Parathyroid adenoma (tissue), 2 donors: ENCODE measurements around the gene CCT3.
A peak's percentile ranks its signal among the peaks of the same experiment; 100 is the strongest.
"Not testable (repeated sequence)": the region's sequence is repeated elsewhere in the genome, so short reads cannot be mapped to it uniquely, and the experiment has no call there.

ENCODE experiments used
- H2AFZ ChIP-seq: fragments of 300-600 bp; sonication (generic); one replicate; pipeline ENCODE4 v1.7.0; 2017; ENCODE audit warnings: antibody characterized with exemption, mild to moderate bottlenecking
- H3K27ac ChIP-seq: fragments of 300-600 bp; sonication (generic); one replicate; pipeline ENCODE4 v1.7.0; 2017
- H3K27me3 ChIP-seq: fragments of 300-600 bp; sonication (generic); one replicate; pipeline ENCODE4 v1.7.0; 2017; ENCODE audit warnings: low read length; ENCODE audit not compliant: control insufficient read depth, insufficient read depth
- H3K36me3 ChIP-seq: fragments of 300-600 bp; sonication (generic); one replicate; pipeline ENCODE4 v1.7.0; 2017; ENCODE audit warnings: low read length; ENCODE audit not compliant: control insufficient read depth, insufficient read depth
- H3K4me1 ChIP-seq: fragments of 300-600 bp; sonication (generic); one replicate; pipeline ENCODE4 v1.7.0; 2017; ENCODE audit warnings: control low read depth
- H3K4me2 ChIP-seq: fragments of 300-600 bp; sonication (generic); one replicate; pipeline ENCODE4 v1.7.0; 2017; ENCODE audit warnings: low read length
- H3K4me3 ChIP-seq: fragments of 300-600 bp; sonication (generic); one replicate; pipeline ENCODE4 v1.7.0; 2017; ENCODE audit warnings: low read depth, low read length
- H3K79me2 ChIP-seq: fragments of 300-600 bp; sonication (generic); one replicate; pipeline ENCODE4 v1.7.0; 2017; ENCODE audit warnings: control low read depth
- H3K9ac ChIP-seq: fragments of 300-600 bp; sonication (generic); one replicate; pipeline ENCODE4 v1.7.0; 2017; ENCODE audit warnings: mild to moderate bottlenecking
- H3K9me3 ChIP-seq: fragments of 300-600 bp; sonication (generic); one replicate; pipeline ENCODE4 v1.7.0; 2017; ENCODE audit warnings: low read length; ENCODE audit not compliant: control insufficient read depth
- CTCF ChIP-seq: fragments of 300-600 bp; sonication (generic); IDR thresholded peaks from one replicate; pipeline ENCODE4 v1.7.0; 2017; ENCODE audit warnings: antibody characterized with exemption, mild to moderate bottlenecking
- donor health status: primary hyperparathyroidism.

CCT3 gene

GRCh38 chr1:156373546-156373945 lies 35.5 kb upstream of the CCT3 start:
- TF ChIP-seq CTCF: no peak
- Histone ChIP-seq H3K4me3 (no peak overlapping the region), H3K27me3 (no peaks in the 10 kb centered on the region), H2AFZ (no peak overlapping the region), H3K27ac (no peak overlapping the region), H3K36me3 (no peaks in the 10 kb centered on the region), H3K4me2 (no peak overlapping the region), H3K79me2 (no peaks in the 10 kb centered on the region), H3K4me1 (peaks cover 2% of the 10 kb centered on the region), H3K9ac (no peak overlapping the region), H3K9me3 (no peaks in the 10 kb centered on the region)

GRCh38 chr1:156372876-156373275 lies 34.8 kb upstream of the CCT3 start:
- no peaks in the 10 kb centered on the region for H3K27me3 ChIP-seq
- no peak overlapping the region for H3K9ac ChIP-seq
- no peak overlapping the region for H3K4me2 ChIP-seq
- H3K27ac ChIP-seq: no peak overlapping the region
- no peak for TF ChIP-seq CTCF
- no peaks in the 10 kb centered on the region for H3K36me3 ChIP-seq
- H3K9me3 ChIP-seq: no peaks in the 10 kb centered on the region
- H3K79me2 ChIP-seq: no peaks in the 10 kb centered on the region
- no peak overlapping the region for H2AFZ ChIP-seq
- no peak overlapping the region for H3K4me3 ChIP-seq
- H3K4me1 ChIP-seq: peaks cover 4% of the 10 kb centered on the region

DNA sequence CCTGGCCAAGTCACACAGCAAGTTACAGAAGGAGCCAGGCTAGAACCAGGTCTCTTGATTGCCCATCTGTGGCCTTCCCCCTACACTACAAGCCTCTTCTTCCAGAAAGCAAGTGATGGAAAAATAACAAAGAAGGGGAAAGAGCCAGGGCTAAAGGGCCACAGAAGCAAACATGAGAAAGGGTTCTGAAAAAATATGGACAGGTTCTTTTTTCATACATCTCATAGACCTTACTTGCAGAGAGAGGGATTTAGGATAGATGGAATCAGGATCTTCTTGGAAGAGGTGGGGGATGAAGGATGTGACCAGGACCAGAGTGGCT lies 34.1 kb upstream of the CCT3 start:
- Histone ChIP-seq H3K36me3 (no peaks in the 10 kb centered on the region), H2AFZ (no peak overlapping the region), H3K9ac (no peak overlapping the region), H3K4me2 (no peak overlapping the region), H3K27ac (no peak overlapping the region), H3K4me3 (no peak overlapping the region), H3K79me2 (no peaks in the 10 kb centered on the region), H3K4me1 (peaks cover 4% of the 10 kb centered on the region), H3K27me3 (no peaks in the 10 kb centered on the region), H3K9me3 (no peaks in the 10 kb centered on the region)
- TF ChIP-seq CTCF: no peak

DNA sequence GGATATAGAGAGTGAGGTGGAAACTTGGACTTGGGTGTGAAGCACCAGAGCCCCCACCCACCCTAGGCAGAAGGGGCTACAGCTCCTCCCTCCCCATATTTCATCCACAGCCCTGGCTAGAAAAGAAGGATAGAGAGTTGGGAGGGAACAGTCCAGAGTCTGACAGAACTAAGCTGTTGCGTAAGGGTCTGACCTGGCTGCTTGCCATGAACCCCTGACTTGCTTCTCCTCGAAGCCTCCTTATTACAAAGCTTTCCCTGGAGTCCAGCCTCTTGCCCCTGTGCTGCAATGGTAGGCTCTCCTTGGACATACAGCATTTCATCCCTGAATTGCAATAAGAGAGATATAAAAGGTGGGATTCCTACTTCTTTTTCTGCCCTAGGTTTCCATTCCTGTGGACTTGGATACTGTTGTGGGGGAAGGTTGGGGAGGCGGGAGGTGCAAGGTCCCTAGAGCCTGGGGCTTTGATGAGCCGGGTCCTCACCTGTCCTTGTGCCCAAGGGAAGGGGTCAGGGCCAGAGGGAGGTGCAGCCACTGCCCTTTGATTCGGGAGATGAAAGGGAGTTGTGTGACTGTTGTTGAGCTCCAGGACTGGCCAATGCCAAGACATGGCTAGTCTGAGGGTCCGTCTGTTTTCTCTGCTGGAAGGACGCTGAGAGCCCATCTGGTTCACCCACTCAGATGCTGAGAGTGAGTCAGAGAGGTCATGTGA lies 33.6 kb upstream of the CCT3 start:
- H3K4me2 ChIP-seq: no peak overlapping the region
- no peaks in the 10 kb centered on the region for H3K79me2 ChIP-seq
- no peak for TF ChIP-seq CTCF
- H3K4me1 ChIP-seq: peaks cover 4% of the 10 kb centered on the region
- H3K4me3 ChIP-seq: no peak overlapping the region
- H3K36me3 ChIP-seq: no peaks in the 10 kb centered on the region
- no peak overlapping the region for H3K27ac ChIP-seq
- no peaks in the 10 kb centered on the region for H3K9me3 ChIP-seq
- H3K27me3 ChIP-seq: no peaks in the 10 kb centered on the region
- H2AFZ ChIP-seq: no peak overlapping the region
- H3K9ac ChIP-seq: no peak overlapping the region

GRCh38 chr1:156369685-156370286 lies 31.7 kb upstream of the CCT3 start:
- not testable (repeated sequence) for H3K4me1 ChIP-seq, H3K9me3 ChIP-seq, H3K36me3 ChIP-seq, H3K79me2 ChIP-seq, H3K27me3 ChIP-seq, H3K27ac ChIP-seq, H2AFZ ChIP-seq, H3K9ac ChIP-seq
- H3K4me2 ChIP-seq: peak overlapping the region; percentile 81
- H3K4me3 ChIP-seq: peak overlapping the region; percentile 61
